GM23248 (cell line): ENCODE measurements around the gene ELOVL7.

Experiments used
- EZH2 ChIP-seq: fragments of 200-600 bp; sonication (generic); IDR thresholded peaks from 2 replicates; pipeline ENCODE4 v1.6.1; 2018; ENCODE audit warnings: antibody characterized with exemption, mild to moderate bottlenecking; ENCODE audit not compliant: insufficient read depth, poor library complexity, severe bottlenecking
- EZH2phosphoT487 ChIP-seq: fragments of 200-600 bp; sonication (generic); IDR thresholded peaks from 2 replicates; pipeline ENCODE4 v1.6.1; 2018; ENCODE audit warnings: antibody characterized with exemption, moderate library complexity, mild to moderate bottlenecking, low read depth; ENCODE audit not compliant: insufficient read depth

DNA sequence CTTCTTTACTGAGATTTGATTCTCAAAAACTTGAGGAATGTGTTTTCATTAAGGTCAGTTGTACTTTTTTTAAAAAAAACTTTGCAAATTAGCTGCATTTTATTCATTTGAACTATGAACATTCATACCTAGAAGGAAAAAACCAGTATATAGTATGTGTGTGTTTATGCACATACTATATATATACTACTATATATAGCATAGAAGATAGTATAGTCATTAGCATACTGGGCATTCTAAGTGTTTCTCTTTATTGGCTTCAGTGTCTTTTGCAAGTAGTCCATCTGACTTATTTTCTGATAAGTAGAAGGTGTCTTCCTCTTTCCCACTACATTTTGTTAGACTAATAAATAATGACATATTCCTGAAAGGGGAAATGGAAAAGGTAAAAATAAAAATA lies 33.0 kb downstream of the ELOVL7 start:
- TF ChIP-seq EZH2 (no peak), EZH2phosphoT487 (no peak)
